GM19043 (cell line): ENCODE data around the gene KIAA0825.

Source experiments
- ATAC-seq: cut with Tn5 transposase; IDR thresholded peaks from one replicate; pipeline ENCODE4 v1.9.1; 2021; ENCODE audit warnings: low read depth; ENCODE audit not compliant: unreplicated experiment

The KIAA0825 gene

DNA sequence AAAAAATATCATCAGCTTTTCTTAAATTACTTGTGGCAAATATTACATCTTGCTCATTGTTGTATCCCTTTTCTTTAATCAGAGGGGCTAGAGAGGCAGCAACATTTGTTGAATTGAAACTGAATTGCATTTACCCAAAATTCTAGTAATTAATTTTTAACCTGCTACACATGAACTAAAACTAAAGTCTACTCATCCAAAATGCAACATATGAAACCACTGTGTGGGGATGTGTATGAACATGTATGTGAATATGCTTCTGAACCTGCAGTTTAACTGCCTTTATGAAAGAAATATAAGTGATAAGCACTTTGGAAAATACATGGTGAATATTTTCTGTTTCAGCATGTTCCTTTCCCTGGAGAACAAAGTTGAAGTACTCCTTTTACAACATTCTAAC lies 158.5 kb downstream of the KIAA0825 start:
- ATAC-seq = no peak

- no peak for ATAC-seq
Measured at GRCh38 chr5:94457788-94458187, 160.6 kb downstream of the KIAA0825 start.

DNA sequence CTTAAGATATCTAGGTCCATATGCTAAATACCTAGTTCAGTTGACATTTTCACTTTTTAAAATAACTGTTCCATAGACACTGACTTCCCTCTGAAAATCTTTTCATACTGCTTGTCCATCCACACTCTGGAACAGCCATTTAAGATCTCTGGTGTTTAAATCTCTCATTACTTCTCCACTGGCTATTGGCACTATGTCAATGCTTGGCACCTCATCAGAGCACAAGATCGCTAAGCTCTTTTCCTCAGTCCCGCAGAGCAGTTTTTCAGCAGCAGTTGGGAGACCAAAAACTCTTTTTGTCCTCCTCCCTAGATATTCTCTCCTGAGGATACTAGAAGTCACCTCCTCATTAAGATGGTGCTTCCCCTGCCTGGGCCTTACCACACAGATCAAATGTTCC lies 172.7 kb downstream of the KIAA0825 start:
- ATAC-seq = no peak

DNA sequence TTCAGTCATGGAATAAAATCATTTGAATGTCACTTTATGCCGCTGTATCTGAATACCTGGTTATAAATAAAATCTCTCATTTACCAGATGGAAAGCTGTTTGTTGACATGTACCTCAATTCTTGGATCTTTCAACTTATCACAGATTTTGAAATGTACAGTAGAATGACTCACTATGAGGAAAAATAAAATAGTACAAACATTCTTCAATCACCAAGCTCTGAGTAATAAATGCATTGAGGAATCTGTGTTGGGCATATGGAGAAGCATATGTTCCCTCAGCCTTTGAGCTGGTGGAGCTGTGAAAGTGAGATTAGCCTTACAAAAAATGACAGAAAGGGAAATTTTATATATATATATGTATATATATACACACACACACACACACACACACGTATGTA lies 175.4 kb downstream of the KIAA0825 start:
- no peak for ATAC-seq

- no peak for ATAC-seq
Measured at GRCh38 chr5:94442076-94442475, 176.3 kb downstream of the KIAA0825 start.

DNA sequence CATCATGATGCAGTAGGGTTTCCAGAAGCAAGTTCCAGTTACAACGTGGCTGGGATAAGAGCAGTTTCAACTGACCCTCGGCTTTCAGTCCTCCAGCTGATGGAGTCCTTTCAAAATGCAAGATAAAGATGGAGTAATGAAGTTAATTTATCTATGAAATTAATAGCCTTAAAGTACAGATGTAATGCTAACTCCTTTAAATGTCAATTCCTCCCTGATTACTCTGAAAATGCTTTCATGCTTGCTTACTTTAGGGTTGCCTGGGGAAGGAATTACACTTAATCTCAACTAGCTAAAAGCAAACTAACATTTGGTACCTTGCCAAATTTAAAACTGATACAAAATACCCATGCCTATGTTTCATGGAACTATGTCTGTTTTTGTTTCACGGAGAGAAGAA lies 178.4 kb downstream of the KIAA0825 start:
- ATAC-seq = no peak

GRCh38 chr5:94433397-94434163 lies 184.8 kb downstream of the KIAA0825 start:
- ATAC-seq = no peak

- ATAC-seq = no peak
Measured at GRCh38 chr5:94432499-94432898, 185.9 kb downstream of the KIAA0825 start.

DNA sequence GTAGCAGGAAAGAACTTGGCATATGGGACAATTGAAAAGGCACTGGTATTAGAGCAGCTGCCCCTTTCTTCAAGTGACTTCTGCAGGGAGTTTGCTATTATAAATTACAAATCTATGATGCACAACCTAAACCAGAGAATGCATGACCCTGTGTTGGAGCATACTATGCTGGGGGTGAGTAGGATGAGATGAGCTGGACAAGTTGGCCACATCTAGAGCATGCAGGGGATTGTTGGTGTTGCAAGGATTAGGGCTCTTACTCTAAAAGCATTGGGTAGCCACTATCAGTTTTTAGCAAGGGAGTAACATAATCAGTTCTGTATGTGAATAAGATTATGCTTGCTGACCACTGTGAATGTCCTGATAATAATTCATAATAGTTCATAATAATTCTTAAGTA lies 186.7 kb downstream of the KIAA0825 start:
- no peak for ATAC-seq

DNA sequence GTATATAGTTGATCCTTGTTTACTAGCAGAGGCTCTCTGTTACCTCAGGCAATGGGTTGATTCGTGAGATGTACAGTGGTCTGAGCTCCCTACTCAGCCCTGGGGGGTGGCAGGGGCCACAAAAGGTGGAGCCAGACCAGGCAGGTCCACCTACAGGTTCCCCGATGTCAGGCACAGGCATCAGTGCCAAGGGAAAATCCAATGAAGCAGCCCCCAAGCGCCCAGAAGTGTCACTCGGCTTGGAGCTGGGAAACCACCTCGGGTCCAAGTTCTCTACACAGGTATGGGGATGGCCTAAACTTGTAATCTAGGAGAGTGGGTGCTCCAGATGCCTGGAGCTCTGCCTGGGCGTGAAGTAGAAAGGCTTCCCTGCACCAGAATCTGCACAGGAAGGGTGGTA lies 188.8 kb downstream of the KIAA0825 start:
- ATAC-seq = no peak

- ATAC-seq = no peak
Measured at GRCh38 chr5:94425396-94425795, 193.0 kb downstream of the KIAA0825 start.

- ATAC-seq = no peak
Measured at GRCh38 chr5:94423411-94423810, 195.0 kb downstream of the KIAA0825 start.

DNA sequence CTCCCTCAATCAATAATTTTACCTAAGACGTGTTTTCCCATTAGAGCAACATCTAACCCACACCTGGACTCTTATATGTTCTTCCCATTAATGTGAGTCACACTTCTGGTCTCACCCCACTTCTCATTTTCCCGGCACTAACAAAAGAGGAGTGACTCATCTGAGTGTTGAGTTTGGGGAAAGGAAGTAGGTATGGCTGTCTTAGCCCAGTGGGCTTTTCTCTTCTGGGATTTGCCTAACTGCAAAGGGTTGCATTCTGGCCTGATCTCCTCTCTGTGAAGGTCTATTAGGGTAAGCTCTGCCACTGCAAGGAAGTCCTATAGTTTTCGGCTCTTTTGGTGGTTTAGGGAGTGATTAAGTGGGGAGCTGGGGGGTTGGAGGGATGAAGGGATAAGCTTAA lies 195.6 kb downstream of the KIAA0825 start:
- no peak for ATAC-seq

DNA sequence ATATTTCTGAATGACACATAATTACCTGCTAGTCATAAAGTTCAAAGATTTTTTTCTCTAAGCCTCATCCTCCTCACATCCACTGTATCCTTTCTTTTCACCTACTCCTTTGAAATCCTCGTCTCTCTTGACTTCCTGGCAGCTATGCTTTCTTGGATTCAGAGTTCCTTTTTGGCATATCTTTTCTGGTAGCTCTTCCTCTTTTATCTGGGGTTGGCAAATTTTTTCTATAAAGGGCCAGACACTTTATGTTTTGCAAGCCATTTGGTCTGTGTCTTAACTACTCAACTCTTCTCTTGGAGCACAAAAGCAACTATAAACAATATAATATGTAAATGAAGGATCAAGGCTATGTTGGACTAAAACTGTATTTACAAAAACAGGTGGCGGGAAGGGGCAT lies 197.5 kb downstream of the KIAA0825 start:
- ATAC-seq = no peak

- no peak for ATAC-seq
Measured at GRCh38 chr5:94415798-94416197, 202.6 kb downstream of the KIAA0825 start.

DNA sequence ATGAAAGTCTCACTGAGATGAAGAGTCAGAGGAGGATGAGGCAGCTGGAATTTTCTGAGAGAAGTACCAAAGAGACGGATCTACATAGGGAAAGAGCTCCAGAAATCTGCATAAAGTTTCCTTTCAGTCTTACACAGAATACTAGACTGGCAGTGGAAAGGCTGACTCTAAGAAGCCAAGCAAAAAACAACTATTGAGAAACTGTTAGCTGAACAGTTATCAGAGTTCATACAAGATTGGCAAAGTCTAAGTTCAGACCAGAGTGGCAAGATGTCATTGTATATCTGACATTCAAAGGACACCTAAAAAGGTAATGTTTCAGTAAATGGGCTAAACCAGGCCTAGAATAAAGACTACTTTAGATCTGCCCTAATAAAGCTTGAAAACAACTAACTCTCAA lies 209.0 kb downstream of the KIAA0825 start:
- no peak for ATAC-seq

DNA sequence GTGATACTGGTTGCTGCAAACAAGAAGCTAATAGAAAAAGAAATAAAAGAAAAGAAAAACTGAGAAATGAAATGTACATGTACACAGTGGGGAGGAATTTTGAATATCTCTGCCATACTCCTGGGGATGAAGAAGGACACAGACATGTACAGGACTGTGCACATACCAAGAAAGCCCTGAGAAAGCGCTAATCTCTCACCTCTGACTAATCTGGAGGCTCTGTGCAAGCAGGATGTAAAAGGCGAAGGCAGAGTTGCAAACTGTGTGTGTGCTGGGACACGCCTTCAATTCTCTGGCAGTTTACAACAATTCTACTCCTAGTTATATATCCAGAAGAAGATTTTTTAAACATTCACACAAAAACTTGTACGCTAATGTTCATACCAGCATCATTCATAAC lies 211.4 kb downstream of the KIAA0825 start:
- ATAC-seq = no peak

GRCh38 chr5:94403483-94403882 lies 214.9 kb downstream of the KIAA0825 start:
- ATAC-seq = no peak

GRCh38 chr5:94402096-94402495 lies 216.3 kb downstream of the KIAA0825 start:
- ATAC-seq = no peak

- ATAC-seq = no peak
Measured at GRCh38 chr5:94397508-94397907, 220.9 kb downstream of the KIAA0825 start.

GRCh38 chr5:94396687-94397086 lies 221.7 kb downstream of the KIAA0825 start:
- ATAC-seq = no peak

DNA sequence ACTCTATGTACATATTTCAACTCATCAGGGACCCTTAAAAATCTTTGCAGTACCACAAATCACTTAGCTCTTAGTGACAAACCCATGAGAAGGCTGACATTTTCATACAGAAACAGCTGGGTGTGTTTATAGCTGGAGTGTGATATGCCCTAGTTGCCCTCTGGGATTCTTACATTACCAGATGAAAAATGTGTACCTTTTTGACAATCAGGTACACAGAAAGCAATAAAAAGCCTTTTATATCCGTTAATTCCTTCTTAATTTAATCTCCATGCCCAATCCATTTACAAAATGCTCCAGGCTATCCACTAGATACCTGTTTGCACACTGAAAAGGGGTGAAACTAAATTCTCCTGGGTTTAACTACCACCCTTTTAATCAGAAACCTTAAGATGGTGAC lies 222.9 kb downstream of the KIAA0825 start:
- ATAC-seq = no peak

- no peak for ATAC-seq
Measured at GRCh38 chr5:94391996-94392395, 226.4 kb downstream of the KIAA0825 start.
